NOMO-1 treated with dmso at 0.1 percent for 144 hours (cell line): ENCODE data around the gene CDC42EP1.
"Not testable (repeated sequence)": the region's sequence is repeated elsewhere in the genome, so short reads cannot be mapped to it uniquely, and the experiment has no call there.

Source experiments
- DNase-seq: peaks from one replicate; lab custom pipeline; 2025; ENCODE audit not compliant: unreplicated experiment; lab: John Stamatoyannopoulos, UW

Gene CDC42EP1

GRCh38 chr22:37575490-37576003, 15.3 kb downstream of the CDC42EP1 start:
- DNase-seq = no peak

GRCh38 chr22:37578002-37578401, 17.7 kb downstream of the CDC42EP1 start:
- DNase-seq = no peak

- no peak for DNase-seq
Observed at GRCh38 chr22:37581504-37581903, 21.2 kb downstream of the CDC42EP1 start.

DNA sequence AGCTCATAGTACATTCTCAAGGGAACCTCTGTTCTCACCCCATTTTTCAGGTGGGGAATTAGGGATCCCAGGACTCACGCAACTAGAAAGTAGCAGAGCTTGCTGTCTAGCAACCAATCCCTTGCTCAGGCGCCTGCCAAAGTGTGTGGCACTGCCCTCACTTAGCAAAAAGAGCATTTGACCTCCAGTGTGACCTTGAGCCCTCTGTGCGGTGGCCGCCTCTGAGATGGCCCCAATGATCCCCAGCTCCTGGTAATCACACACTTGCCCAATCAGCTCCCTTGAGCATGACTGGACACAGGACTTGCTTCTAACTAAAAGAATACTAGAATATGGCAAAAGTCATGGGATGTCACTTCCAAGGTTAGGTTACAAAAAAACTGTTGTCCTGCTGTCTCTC, 22.2 kb downstream of the CDC42EP1 start:
- DNase-seq = no peak

GRCh38 chr22:37588546-37589215, 28.4 kb downstream of the CDC42EP1 start:
- no peak for DNase-seq

DNA sequence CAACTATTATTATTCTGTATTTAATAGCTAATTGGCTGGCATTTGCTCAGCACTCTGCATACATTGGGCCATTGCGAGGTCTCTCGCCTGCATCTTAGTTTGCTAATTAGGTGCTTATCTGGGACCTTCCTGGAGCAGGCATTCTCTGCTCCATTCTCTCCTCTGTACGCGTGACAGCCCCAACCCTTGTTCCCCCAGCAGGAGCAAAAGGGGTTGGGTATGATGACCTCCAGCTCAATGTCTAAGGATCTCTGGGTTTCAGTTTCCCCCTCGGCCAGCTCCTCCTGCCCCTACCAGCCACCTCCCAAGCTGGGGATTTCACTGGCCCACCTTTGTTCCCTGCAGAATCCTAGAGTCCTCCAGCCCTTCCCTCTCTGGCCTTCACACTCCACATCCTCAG, 29.4 kb downstream of the CDC42EP1 start:
- no peak for DNase-seq

- DNase-seq = not testable (repeated sequence)
Observed at GRCh38 chr22:37591081-37591480, 30.8 kb downstream of the CDC42EP1 start.

- DNase-seq = no peak
Observed at GRCh38 chr22:37591823-37592404, 31.6 kb downstream of the CDC42EP1 start.

DNA sequence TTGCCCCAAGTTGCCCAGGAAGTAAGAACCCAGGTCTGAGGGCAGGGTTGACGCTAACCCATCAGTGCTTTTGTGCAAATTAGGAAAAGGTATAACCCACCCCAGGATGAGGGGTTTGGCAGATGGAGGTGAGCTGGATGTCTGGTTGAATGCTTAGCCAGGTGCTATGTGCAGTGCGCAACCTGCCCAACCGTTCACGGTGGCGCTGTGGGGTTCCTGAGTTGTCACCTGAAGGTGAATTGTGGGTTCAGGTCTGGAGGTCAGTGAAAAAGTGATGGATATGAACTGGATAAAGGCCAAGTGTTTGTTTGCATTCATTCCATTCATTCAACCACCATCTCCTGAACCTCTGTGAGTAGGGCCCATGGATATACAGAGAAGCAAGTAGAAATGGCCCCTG, 34.0 kb downstream of the CDC42EP1 start:
- no peak for DNase-seq

DNA sequence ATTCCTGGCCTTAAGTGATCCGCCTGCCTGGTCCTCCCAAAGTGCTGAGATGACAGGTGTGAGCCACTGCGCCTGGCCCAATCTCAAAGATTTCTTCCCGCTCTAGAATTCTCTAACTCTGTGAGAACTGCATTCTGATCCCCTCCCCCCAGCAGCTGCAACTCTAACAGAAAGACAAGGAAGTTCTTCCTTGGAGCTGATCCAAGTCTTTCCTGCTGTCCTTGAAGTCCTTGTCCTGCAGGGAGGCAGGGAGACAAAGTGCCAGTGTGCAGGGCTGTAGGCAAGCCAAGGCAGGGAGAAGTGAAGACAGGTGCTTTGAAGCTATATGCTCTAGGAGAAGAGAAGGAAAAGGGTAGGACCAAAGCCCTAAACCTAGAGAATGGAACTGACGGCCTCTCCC, 38.9 kb downstream of the CDC42EP1 start:
- no peak for DNase-seq

GRCh38 chr22:37601203-37601539, 40.9 kb downstream of the CDC42EP1 start:
- DNase-seq = no peak

- peak; percentile 93 for DNase-seq
Observed at GRCh38 chr22:37601540-37602442, 41.5 kb downstream of the CDC42EP1 start.

DNA sequence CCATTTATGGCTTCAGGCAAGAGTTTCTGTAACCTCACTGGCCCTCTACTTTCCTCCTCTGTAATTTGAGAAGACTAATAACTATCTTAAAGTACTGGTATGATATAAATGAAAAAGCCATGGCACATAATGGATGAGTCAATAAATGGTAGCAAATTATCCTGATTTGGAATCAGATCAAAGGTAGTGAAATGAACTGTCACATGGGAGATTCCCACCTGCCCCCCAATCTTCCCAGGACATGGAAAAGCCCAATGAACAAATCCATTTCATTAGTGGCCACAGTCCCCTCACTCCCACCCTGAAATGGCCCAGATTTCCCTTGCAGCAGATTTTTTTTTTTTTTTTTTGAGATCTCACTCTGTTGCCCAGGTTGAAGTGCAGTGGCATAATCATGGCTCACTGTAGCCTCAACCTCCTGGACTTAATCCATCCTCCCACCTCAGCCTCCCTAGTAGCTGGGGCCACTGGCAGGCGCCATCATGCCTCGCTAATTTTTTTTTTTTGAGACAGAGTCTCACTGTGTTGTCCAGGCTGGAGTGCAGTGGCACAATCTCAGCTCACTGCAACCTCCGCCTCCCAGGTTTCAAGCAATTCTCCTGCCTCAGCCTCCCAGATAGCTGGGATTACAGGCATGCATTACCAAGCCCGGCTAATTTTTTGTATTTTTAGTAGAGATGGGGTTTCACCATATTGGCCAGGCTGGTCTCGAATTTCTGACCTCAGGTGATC, 42.4 kb downstream of the CDC42EP1 start:
- DNase-seq = not testable (repeated sequence)

DNA sequence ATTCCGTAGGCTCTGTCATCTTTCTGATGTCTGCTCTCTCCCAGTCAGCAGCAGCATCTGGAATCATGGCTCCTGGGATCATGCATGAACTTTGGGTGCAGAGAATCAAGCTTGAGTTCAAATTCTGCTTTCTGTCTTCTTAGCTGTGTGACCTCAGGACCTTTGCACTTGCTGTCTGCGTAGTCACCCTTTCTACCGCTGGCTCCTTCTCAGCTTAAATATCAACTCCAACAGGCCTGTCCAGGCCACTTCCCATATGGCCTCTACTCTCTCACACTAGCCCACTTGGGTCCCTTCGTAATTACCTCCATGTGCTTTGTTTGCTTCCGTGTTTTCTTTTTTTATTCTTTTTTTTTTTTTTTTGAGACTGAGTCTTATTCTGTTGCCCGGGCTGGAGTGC, 43.8 kb downstream of the CDC42EP1 start:
- no peak for DNase-seq

- no peak for DNase-seq
Observed at GRCh38 chr22:37604875-37605274, 44.6 kb downstream of the CDC42EP1 start.

GRCh38 chr22:37607010-37607934, 47.0 kb downstream of the CDC42EP1 start:
- no peak for DNase-seq

DNA sequence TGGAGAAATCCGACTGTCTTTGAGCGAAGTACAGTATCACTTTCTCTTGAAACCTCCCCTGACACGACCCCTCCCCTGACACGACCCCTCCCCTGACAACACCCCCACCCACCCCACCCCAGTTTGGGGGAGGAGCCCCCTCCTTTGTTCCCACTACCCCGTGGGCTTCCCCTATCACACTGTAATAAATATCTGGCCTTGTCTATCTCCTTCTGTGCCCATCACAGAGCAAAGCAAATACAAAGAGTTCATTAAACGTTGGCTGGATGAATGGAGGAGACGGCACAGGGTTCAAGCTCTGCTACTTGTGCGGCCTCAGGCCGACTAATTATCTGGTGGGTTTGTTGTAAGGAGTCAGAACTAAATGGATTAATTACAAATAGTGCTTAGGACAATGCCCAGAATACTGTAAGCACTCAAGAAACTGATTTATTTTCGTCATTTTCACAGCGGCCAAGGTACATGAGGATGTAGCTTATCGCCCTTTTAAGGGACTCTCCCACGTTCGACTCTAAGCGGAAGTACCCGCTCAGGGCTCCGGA, 47.7 kb downstream of the CDC42EP1 start:
- DNase-seq = no peak

DNA sequence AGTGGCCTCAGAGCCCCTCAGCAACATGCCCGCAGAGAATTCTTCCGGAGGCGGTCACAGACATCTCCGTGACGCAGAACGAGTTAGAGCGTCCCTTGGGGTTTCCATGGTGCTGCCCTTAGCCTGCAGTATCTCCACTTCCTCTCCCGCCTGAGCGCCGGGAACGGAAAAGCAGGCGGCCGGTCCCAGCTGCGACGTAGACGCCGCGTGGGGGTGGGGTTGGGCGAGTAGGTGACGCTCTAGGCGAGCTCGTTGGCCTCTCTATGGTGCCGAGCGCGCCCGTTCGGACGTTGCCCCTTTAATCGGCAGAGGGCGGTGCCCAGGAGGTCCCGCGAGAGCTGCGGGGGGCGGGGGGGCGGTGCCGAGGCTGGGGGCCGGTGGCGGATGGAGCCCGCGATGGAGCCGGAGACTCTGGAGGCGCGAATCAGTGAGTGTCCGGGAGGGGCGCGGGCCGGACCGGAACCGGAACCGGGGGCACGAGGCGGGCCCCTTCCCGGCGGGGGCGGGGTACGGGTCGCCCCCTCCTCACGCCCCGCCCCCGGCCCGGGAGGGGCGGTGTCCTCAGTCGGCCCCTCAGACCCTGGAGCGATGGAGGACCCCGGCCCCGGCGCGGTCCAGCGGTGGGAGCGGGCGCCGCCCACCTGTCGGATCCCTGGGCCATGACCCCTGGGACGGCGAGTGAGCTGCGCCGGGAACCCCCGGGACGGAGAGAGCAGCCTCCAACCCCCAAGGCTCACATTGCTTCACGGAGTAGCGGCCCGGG, 48.4 kb downstream of the CDC42EP1 start, which contains the start of gene GGA1:
TSS of gene GGA1 (plus strand) at position 358 of the 763 bp plus-strand sequence. CDS start at position 385, 27 bp downstream.
- DNase-seq = peak; percentile 99
